Activated gamma-delta T cell treated with Interleukin-2 at 50 U/mL for 16 hours (primary cell): ENCODE data around the gene SYNE2.

Experiments used
- DNase-seq: peaks from one replicate; pipeline ENCODE4 v3.0.0-alpha.2; 2020

SYNE2 gene

DNA sequence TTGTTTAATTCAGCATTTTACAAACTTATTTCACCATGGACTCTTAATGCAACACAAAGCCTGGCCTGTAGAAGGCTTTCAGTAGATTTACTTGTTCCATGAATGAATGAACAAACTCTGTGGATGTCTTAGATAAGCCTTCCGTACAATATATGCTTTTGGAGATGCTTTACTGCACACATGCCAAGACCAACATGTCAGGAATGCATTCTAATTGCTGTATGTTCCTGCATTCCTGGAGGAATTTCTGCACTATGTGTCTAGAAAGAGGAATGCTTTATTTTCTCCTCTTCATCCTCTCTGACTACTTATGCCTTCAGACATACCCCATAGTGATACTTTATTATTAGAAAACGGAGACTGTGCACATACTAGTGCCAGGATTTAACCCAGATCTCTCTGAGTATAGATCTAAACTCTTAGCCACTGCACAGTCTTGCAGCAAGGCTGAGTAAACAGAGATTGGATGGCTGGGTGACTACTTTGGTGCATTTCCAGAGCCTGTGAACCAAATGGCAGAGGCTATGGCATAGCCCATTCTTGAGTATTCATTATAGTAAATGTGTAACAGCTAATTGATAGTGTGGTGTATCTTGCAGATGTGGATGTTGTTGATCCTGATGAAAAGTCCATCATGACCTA is 108.2 kb downstream of the SYNE2 start:
- no peak for DNase-seq

DNA sequence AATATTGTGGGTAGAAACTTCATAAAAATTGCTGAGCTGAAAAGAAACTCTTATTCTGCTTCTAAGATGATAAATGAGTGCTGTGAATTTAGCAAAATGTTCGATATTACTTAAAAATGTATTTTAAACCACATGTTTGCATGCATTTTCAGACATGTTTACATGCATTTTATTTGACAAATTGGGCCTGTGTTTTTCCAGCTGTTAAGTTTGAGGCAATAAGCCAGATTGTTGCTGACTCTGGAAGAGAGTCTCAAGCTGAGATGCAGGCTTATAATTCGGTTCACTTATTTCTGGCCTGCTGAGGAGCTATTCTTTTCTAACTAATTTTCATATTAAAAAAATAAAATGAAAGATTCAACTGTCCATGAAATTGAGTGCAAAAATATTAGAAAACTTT is 110.1 kb downstream of the SYNE2 start:
- DNase-seq = no peak

DNA sequence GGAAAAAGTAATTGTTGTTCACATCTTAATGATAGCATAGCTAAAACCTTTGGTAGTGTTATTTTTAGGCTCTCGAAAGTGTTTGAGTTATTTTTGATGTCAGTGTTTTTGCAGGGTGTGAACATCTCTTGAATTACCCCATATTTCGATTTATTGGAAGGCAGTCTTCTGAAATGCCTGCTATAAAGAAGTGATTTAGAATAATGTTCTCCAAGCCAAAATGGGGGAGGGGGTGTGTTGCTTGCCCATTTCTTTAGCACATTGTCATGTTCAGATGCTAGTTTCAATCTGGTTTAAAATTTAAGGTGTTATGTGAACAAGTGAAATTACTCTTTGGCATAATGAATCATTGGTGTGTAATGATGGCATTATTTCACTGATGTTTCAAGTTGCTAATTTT is 110.6 kb downstream of the SYNE2 start:
- no peak for DNase-seq

DNA sequence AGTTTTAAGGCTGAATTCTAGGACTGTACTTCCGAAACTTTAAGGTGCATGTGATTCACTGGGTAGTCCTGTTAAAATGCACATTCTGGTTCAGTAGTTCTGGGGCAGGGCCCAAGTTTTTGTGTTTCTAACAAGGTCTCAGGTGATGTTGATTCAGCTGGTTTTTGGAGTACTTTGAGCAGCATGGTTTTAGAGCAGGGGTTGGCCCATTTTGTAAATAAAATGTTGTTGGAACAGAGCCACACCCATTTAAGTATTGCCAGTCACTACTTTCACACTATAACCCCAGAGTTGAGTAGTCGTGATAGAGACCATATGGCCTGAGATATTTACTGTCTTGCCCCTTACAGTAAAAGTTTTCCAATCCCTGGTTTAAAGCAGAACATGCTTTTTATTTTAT is 111.3 kb downstream of the SYNE2 start:
- no peak for DNase-seq

GRCh38 chr14:63966407-63966806 is 113.6 kb downstream of the SYNE2 start:
- DNase-seq = no peak

- no peak for DNase-seq
Observed at GRCh38 chr14:63972323-63972932, 119.6 kb downstream of the SYNE2 start.

DNA sequence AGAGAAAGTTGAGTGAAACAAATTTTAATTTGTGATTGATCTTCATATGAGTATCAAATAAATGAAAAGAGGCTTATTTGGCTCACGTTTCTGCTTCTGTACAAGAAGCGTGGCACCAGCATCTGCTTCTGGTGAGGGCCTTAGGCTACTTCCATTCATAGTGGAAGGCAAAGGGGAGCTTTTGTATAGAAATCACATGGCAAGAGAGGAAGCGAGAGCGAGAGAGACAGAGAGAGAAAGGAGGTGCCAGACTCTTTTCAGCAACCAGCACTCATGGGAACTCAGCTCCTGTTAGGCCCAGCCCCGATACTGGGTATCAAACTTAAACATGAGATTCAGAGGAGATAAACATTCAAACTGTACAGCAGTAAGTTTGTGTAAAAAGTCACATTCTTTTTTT is 121.4 kb downstream of the SYNE2 start:
- no peak for DNase-seq

DNA sequence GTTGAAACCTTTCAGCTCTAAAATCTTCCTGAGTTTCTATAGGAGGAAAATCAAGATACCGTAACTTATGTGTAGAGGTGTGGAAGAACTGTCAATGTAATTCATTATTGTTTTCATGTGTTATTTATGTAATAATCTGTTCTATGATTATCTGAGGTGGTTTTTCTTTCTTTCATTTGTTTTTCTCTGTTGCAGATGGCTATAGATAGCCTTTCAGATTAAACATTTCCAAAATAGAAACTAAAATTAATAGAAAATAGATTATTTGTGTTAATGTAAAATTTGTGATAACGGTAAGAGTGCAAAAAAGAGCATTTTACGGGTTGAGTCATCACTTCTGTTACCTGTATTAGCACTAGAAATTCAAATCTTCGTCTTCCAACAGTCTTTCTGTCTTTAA is 128.8 kb downstream of the SYNE2 start:
- DNase-seq = no peak

- no peak for DNase-seq
Observed at GRCh38 chr14:63982156-63982555, 129.4 kb downstream of the SYNE2 start.

- DNase-seq = no peak
Observed at GRCh38 chr14:63982629-63983028, 129.8 kb downstream of the SYNE2 start.

DNA sequence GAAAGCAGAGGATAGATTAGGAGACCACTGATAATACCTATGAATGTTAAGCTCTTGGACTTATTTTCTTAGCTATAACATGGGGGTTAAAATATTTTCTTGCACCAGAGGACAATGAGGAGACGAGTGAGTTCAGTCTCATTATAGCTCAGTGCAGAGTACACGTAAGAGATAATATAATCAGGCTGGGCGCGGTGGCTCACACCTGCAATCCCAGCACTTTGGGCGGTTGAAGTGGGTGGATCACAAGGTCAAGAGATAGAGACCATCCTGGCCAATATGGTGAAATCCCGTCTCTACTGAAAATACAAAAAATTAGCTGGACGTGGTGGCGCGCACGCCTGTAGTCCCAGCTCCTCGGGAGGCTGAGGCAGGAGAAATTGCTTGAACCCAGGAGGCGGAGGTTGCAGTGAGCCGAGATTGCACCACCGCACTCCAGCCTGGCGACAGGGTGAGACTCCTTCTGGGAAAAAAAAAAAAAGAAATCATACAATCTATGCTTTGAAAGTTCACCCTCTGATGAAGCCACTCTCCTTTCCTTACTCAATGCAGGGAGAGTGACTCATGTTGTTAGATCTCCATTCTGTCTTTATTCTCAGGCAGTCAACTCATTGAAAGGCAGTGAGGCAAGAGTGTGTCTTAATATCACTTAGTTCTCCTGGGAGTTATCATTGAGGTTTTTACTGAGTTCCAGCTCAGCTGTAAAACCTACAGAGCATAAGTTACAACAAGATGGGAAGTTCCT is 134.2 kb downstream of the SYNE2 start:
- no peak for DNase-seq

DNA sequence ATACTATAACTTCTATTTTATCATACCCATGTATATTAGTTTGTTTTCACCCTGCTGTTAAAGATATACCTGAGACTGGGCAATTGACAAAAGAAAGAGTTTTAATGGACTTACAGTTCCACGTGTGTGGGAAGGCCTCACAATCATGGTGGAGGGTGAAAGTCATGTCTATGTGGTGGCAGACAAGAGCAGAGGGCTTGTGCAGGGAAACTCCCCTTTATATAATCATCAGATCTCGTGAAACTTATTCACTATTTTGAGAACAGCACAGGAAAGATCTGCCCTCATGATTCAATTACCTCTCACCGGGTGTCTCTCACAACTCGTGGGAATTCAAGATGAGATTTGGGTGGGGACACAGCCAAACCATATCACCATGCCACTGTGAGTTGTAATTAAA is 135.8 kb downstream of the SYNE2 start:
- no peak for DNase-seq

DNA sequence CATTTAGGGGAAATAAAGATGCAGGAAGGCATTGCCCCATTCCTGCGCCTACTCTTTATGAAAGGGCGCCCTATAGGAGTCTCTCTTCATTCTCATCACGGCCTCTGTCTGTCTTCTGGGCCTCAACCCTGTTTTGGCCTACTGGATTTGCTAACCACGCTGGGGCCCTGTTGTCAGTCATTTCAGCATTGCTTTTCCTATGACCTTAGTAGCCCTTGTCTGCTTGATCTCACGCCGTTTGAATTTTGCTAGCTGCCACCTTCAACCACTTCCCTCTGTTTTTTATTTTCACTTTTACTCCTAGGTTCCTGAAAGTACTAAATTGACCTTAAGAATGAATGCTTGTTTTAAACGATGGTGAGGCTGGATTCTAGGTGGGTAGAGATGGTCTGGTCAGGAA is 139.0 kb downstream of the SYNE2 start:
- DNase-seq = no peak

- no peak for DNase-seq
Observed at GRCh38 chr14:63992858-63993257, 140.1 kb downstream of the SYNE2 start.

DNA sequence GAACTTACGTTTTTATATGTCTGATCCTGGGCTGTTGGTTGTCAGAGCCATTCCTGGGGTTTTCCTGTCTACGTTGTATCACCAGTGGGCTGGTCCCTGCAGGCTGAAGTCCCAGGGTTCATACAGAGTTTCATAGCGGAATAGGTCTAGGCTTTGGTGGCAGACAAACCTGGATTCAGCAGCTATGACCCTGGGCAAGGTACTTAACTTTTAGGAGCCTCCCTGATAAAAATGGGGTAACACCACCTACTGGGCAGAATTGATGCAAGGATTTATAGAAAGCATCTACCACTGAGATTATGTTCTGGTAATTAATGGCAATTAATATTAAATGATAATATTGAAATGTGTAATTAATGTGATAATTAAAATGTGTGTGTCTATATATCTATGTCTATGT is 141.2 kb downstream of the SYNE2 start:
- no peak for DNase-seq

DNA sequence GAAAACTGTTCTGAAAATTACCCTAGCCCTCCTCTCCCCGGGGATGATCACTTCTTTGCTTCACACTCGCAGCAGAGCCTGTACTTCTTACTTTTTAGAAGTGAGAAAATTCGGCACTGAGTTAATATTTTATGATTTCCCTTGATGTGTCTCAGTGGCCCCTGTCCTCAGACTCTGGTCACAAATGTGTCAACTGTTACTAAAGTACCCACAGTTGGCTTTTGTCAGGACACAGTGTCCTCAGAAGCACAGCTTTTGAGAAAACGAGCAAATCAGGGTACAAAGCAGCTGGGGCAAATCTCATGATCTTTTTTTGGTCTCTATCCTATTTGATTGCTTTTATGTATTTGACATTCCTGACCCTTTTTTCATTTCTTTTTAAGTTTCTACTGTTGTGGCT is 142.5 kb downstream of the SYNE2 start:
- DNase-seq = no peak

DNA sequence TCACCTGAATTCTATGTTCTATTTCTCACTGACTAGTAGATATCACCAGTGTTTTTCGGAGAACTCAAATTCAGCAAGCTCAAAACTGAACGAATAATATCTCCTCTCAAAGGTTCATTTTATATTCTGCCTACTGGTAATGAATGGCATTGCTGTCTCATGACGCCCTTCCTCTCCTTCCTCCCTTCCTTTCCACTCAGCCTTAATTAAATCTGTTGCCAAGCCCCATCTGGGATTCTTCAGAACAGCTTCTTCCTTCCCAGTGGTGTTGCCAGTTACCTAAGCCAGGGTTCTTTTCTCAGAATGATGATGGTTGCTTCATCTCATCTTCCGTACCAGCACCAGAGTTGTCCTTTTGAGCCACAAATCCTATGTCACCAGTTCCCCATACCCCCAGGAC is 143.2 kb downstream of the SYNE2 start:
- DNase-seq = no peak

- no peak for DNase-seq
Observed at GRCh38 chr14:63996625-63997220, 143.9 kb downstream of the SYNE2 start.

- no peak for DNase-seq
Observed at GRCh38 chr14:64000749-64001148, 147.9 kb downstream of the SYNE2 start.

- no peak for DNase-seq
Observed at GRCh38 chr14:64005822-64006221, 153.0 kb downstream of the SYNE2 start.

DNA sequence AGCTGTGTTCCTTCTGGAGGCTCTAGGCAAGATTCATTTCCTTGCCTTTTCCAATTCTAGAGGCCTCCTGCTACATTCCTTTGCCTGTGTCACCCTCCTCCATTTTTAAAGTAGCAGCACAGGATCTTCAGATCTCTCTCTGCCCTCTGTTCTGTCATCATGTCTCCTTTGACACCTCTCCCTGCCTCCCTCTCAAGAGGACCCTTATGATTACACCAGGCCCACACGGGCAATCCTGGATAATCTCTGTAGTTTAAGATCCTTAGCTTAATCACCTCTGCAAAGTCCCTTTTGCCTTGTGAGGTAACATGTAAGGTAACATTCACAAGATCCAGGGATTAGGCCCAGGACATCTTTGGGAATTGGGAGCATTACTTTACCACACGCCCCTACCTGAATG is 155.2 kb downstream of the SYNE2 start:
- DNase-seq = no peak

GRCh38 chr14:64012003-64012402 is 159.2 kb downstream of the SYNE2 start:
- DNase-seq = no peak

GRCh38 chr14:64012720-64013119 is 159.9 kb downstream of the SYNE2 start:
- DNase-seq = no peak

DNA sequence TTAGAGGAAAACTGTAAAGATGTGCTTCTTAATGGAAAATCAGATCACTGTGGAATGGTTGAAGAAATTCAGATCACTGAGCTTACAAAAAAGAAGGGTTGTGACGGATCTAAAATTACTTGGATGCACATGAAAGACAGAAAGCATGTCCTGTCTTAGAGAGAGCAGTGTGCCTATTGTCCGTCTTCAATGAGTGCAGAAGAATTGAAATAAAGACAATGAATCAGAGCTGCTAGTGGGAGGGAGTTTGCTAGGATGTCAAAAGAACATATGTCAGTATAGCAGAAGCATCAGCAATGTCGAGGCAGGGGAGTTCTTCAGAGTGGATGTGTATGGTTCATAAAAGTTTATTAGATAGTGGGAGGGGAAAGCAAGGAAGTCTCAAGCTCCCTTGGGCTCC is 172.7 kb downstream of the SYNE2 start:
- no peak for DNase-seq
